Measurements from ENCODE around the gene GNPDA2. TPM values are rescaled to one million over a fixed set of nuclear protein-coding genes. Genes with fewer than 3 reads are reported as not detected.

Gene GNPDA2
- total and polyA plus RNA-seq, 9 of the 15 experiments (the other 6 are each of a cell fraction or from before 2014, with no cell fraction given): 10.6 to 20.4 (median 13.0) TPM

DNA sequence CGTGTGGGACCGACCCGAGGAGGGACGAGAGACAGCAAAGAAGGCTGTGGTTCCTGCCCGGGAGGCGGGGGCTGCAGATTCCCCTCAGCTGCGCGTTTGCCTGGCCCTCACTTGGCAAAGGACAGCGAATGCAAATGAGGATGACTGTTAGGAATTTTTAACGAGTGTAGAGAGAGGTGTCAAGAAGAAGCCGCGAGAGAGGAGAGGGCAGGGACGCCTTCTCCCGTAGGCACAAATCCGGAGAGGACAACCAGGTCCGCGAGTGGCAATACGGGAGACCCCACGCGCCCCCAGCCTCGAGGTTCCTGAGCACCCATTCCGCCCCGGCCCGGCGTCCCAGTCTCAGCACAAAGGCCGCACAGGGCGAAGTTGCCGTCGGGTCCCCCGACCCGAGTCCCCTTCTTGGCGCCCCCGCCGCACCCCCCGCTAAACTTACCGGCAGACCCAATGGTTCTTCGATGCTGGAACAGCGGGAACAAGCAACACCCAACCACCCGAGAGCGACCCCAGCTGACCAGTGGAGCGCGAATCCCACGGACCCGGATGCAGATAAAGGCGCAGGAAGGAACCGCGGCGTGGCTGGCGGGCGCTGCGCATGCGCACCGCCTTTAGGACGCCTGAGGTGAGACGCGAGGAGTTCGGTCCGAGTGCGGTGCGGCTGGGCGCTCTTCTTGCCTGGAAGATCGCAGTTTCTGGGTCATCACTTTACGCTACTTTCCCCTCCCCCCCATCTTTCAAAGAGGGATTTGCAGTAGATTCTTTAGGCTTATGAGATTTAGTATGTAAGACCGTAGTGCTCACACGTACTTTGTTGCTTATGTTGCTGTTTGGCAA, at the start of gene GNPDA2 (continued):
- TF ChIP-seq TSHZ1 (CRISPR knock-in tag; IDR thresholded peaks at IDR 0.05): no peak
- TF ChIP-seq ZNF354B (CRISPR knock-in tag; IDR thresholded peaks at IDR 0.05): no peak
- no peak for TF ChIP-seq ZNF324 (CRISPR knock-in tag; IDR thresholded peaks at IDR 0.05)
- TF ChIP-seq PCBP1 (IDR thresholded peaks at IDR 0.05; ENCODE audit: low read depth, low read length, poor library complexity, severe bottlenecking): peak; percentile 36
- TF ChIP-seq MIER1 (IDR thresholded peaks at IDR 0.05; ENCODE audit: low read depth): no peak
- TF ChIP-seq NR0B1 (IDR thresholded peaks at IDR 0.05; ENCODE audit: partially characterized antibody): no peak
- TF ChIP-seq ZFPM2 (CRISPR knock-in tag; IDR thresholded peaks at IDR 0.05): no peak
- TF ChIP-seq ZNF780A (CRISPR knock-in tag; IDR thresholded peaks at IDR 0.05): no peak
- no peak for TF ChIP-seq ZNF280B (CRISPR knock-in tag; IDR thresholded peaks at IDR 0.05)
- no peak for TF ChIP-seq HMG20A (CRISPR knock-in tag; conservative IDR thresholded peaks at IDR 0.05)
- TF ChIP-seq ZNF23 (CRISPR knock-in tag; IDR thresholded peaks at IDR 0.05): no peak
- TF ChIP-seq ZNF512 (tag; IDR thresholded peaks at IDR 0.05): no peak
- TF ChIP-seq E2F3 (CRISPR knock-in tag; IDR thresholded peaks at IDR 0.05): peak; percentile 47; the same call in 1 of the 2 replicates
- TF ChIP-seq HOXB6 (CRISPR knock-in tag; IDR thresholded peaks at IDR 0.05; ENCODE audit: borderline replicate concordance): no peak
- TF ChIP-seq AFF1 (IDR thresholded peaks at IDR 0.05; ENCODE audit: low read depth in 1 of 2, partially characterized antibody in 2 of 2): no peak

Data from K562 (cell line).